ENCODE results near the gene PLEK2.
"Not testable (repeated sequence)": the region's sequence is repeated elsewhere in the genome, so short reads cannot be mapped to it uniquely, and the experiment has no call there.

PLEK2 gene

GRCh38 chr14:67357186-67357968 is 54.6 kb downstream of the PLEK2 start:
- DNase-seq = no peak

DNA sequence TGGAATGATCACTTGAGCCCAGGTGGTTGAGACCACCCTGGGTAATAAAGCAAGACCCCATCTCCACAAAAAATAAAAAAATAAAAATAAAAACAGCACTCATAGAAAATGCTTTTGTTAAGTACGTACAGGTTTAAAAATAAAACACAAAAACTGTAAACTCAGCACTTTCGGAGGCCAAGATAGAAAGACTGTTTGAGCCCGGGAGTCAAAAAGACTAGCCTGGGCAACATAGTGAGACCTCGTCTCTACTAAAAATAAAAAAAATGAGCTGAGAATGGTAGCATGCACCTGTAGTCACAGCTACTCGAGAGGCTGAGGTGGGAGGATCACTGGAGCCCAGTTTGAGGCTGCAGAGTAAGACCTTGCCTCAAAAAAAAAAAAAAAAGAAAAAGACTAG is 59.9 kb downstream of the PLEK2 start:
- no peak for DNase-seq

DNA sequence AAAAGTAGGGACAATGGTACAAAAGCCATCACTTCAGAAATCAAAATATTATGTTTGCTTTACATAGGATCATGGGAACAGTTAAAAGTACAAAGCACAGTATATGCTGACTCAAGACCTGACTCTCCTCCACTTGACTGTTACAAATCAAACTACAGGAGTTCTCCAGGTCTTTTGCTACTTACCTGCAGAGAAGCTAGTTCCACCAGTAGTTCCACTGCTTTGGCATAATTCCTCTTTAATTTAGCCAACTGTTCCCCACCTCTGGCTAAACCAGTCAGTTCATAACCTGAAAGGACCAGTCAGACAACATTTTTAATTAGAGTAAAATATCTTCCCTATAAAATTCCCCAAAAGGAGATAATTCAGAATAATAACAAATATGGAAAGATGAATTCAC is 66.4 kb downstream of the PLEK2 start:
- DNase-seq = no peak

DNA sequence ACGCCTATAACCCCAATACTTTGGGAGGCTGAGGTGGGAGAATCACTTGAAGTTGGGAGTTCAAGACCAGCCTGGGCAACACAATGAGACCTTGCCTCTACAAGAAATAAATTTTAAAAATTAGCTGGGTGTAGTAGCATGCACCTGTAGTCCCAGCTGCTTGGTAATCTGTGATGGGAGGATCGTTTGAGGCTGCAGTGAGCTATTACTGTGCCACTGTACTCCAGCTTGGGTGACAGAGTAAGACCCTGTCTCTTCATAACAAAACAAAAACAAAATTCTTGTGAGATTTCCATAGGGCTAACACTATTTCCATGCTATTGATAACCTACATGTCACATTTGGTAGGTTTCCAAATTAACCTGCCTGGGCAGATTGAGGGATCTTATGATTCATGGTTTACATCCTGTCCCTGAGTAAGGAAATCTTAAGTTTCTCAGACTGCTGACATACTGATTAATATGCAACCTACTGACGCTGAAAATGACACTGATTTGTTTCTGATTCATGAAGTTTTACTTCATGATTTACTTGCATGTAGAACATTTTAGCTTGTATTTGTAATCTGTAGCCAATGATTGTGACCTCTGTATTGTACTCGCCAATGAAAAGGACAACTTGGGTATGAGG is 68.2 kb downstream of the PLEK2 start:
- no peak for DNase-seq

DNA sequence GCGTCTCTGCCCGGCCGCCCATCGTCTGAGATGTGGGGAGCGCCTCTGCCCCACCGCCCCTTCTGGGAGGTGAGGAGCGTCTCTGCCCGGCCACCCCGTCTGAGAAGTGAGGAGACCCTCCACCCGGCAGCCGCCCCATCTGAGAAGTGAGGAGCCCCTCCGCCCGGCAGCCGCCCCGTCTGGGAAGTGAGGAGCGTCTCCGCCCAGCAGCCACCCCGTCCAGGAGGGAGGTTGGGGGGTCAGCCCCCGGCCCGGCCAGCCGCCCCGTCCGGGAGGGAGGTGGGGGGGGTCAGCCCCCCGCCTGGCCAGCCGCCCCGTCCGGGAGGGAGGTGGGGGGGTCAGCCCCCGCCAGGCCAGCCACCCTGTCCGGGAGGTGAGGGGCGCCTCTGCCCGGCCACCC is 70.7 kb downstream of the PLEK2 start:
- DNase-seq = not testable (repeated sequence)

All from eye (tissue), 1 donor.